Nephron progenitor cell (in vitro differentiated cells): ENCODE results near the gene DGCR8.
A peak's percentile ranks its signal among the peaks of the same experiment; 100 is the strongest.
"Not testable (repeated sequence)": the region's sequence is repeated elsewhere in the genome, so short reads cannot be mapped to it uniquely, and the experiment has no call there.

Experiments used
- DNase-seq: peaks from one replicate; pipeline ENCODE4 v3.0.0; 2021
- H3K27ac Mint-ChIP-seq: 2 replicates; pipeline ENCODE4 v1.8.0; 2021; ENCODE audit warnings: mild to moderate bottlenecking, moderate library complexity, mixed read lengths
- H3K27me3 Mint-ChIP-seq: 2 replicates; pipeline ENCODE4 v1.8.0; 2021; ENCODE audit warnings: mild to moderate bottlenecking, low read depth, mixed read lengths; ENCODE audit not compliant: poor library complexity
- H3K36me3 Mint-ChIP-seq: 2 replicates; pipeline ENCODE4 v1.8.0; 2021; ENCODE audit warnings: low read depth, mixed read lengths
- H3K4me1 Mint-ChIP-seq: 2 replicates; pipeline ENCODE4 v1.8.0; 2021; ENCODE audit warnings: mixed read lengths
- H3K4me3 Mint-ChIP-seq: 2 replicates; pipeline ENCODE4 v1.8.0; 2021; ENCODE audit warnings: mild to moderate bottlenecking, moderate library complexity, mixed read lengths
- H3K9me3 Mint-ChIP-seq: 2 replicates; pipeline ENCODE4 v1.8.0; 2021; ENCODE audit warnings: mild to moderate bottlenecking, moderate library complexity, mixed read lengths
- TF ChIP-seq, protein P1 (sequence below): fragments of 200-600 bp; sonication (generic); IDR thresholded peaks from 2 replicates; pipeline ENCODE4 v1.5.0; 2021; ENCODE audit warnings: antibody characterized with exemption

Gene DGCR8

GRCh38 chr22:20159076-20159475, 79.0 kb downstream of the DGCR8 start:
- H3K27ac Mint-ChIP-seq: no peak overlapping the region
- peak; percentile 56 for DNase-seq
- TF ChIP-seq, protein P1, sequence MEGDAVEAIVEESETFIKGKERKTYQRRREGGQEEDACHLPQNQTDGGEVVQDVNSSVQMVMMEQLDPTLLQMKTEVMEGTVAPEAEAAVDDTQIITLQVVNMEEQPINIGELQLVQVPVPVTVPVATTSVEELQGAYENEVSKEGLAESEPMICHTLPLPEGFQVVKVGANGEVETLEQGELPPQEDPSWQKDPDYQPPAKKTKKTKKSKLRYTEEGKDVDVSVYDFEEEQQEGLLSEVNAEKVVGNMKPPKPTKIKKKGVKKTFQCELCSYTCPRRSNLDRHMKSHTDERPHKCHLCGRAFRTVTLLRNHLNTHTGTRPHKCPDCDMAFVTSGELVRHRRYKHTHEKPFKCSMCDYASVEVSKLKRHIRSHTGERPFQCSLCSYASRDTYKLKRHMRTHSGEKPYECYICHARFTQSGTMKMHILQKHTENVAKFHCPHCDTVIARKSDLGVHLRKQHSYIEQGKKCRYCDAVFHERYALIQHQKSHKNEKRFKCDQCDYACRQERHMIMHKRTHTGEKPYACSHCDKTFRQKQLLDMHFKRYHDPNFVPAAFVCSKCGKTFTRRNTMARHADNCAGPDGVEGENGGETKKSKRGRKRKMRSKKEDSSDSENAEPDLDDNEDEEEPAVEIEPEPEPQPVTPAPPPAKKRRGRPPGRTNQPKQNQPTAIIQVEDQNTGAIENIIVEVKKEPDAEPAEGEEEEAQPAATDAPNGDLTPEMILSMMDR: no peak
- peaks cover 15% of the 10 kb centered on the region for H3K27me3 Mint-ChIP-seq
- H3K4me1 Mint-ChIP-seq: peaks cover 14% of the 10 kb centered on the region
- no peaks in the 10 kb centered on the region for H3K36me3 Mint-ChIP-seq
- peaks cover 1% of the 10 kb centered on the region for H3K9me3 Mint-ChIP-seq
- no peak overlapping the region for H3K4me3 Mint-ChIP-seq

GRCh38 chr22:20159531-20159930, 79.5 kb downstream of the DGCR8 start:
- H3K9me3 Mint-ChIP-seq, DNase-seq, H3K4me3 Mint-ChIP-seq, H3K36me3 Mint-ChIP-seq, H3K27ac Mint-ChIP-seq: not testable (repeated sequence)
- Mint-ChIP-seq H3K4me1 (peaks cover 12% of the 10 kb centered on the region), H3K27me3 (peaks cover 15% of the 10 kb centered on the region)

DNA sequence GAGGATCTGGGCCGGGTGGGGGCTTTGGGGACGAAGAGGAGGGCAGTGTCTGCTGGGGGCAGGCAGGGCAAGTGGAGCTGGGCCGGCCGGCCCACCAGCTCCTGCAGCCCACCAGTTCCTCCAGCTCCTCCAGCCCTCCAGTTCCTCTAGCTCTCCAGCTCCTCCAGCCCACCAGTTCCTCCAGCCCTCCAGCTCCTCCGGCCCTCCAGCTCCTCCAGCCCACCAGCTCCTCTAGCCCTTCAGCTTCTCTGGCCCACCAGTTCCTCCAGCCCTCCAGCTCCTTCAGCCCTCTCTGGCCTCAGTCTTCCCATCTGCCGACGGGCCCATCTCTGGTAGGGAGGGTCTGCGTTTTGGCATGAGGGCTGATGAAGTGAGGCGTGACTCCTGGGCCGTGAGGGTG, 80.0 kb downstream of the DGCR8 start:
- Mint-ChIP-seq H3K27me3 (peaks cover 18% of the 10 kb centered on the region), H3K36me3 (no peaks in the 10 kb centered on the region), H3K4me3 (no peak overlapping the region), H3K9me3 (peaks cover 5% of the 10 kb centered on the region), H3K27ac (no peak overlapping the region), H3K4me1 (peaks cover 12% of the 10 kb centered on the region)
- DNase-seq: no peak
- TF ChIP-seq, protein P1: no peak
